ENCODE results near the gene NRAS.

NRAS gene

DNA sequence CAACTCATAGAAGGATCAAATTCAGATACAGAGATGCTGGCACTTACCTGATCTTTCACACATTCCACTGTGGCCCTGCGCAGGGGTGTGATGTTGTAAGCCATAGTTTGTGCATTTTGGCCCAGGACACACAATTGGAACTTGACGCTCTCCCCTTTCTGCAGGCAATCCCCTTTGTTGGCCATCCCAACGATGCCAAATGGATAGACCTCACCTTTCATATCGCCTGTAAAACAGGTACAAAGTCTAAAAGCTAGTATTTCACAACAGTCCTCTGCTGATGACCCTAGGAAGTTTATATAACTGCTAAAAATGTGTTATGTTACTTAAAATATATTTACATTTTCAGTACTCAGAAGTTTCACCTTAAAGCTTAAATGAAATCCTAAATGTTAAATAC, 3.9 kb upstream of the NRAS start:
- no peak overlapping the region for H3K27ac ChIP-seq
- no peak for DNase-seq
- H3K27me3 ChIP-seq (replicated peaks): no peaks in the 10 kb centered on the region
- in situ Hi-C loops (cut with HindIII; ENCODE audit: low pct_ligation_motif_present, low sequenced_read_pairs): no loop called here
- peaks cover 68% of the 10 kb centered on the region for H3K36me3 ChIP-seq (replicated peaks)
- TF ChIP-seq, protein P1, sequence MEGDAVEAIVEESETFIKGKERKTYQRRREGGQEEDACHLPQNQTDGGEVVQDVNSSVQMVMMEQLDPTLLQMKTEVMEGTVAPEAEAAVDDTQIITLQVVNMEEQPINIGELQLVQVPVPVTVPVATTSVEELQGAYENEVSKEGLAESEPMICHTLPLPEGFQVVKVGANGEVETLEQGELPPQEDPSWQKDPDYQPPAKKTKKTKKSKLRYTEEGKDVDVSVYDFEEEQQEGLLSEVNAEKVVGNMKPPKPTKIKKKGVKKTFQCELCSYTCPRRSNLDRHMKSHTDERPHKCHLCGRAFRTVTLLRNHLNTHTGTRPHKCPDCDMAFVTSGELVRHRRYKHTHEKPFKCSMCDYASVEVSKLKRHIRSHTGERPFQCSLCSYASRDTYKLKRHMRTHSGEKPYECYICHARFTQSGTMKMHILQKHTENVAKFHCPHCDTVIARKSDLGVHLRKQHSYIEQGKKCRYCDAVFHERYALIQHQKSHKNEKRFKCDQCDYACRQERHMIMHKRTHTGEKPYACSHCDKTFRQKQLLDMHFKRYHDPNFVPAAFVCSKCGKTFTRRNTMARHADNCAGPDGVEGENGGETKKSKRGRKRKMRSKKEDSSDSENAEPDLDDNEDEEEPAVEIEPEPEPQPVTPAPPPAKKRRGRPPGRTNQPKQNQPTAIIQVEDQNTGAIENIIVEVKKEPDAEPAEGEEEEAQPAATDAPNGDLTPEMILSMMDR (IDR thresholded peaks at IDR 0.05; ENCODE audit: low read depth, low read length, missing control alignments): no peak
- no peak overlapping the region for H3K4me3 ChIP-seq (ENCODE audit: low read depth, low read length)

DNA sequence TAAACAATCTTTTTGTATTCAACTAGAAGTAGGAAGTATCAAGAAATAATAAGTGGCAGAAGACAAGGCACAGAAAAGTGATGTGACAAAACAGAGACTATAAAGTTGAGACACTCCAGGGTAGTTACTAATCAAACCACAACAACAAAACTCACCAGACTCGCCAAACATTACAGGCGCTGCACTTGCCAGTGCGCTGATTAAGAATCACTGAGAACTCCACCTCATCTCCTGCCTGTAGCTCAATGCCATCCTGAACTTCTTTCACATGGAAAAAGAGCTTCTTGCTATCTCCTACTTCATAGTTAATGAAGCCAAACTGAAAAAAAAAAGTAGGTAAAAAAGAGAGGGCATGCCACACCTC, 2.8 kb upstream of the NRAS start:
- Histone ChIP-seq H3K36me3 (replicated peaks) (peaks cover 62% of the 10 kb centered on the region), H3K27ac (peak overlapping the region; percentile 74), H3K27me3 (replicated peaks) (no peaks in the 10 kb centered on the region), H3K4me3 (ENCODE audit: low read depth, low read length) (no peak overlapping the region)
- in situ Hi-C loops (cut with HindIII; ENCODE audit: low pct_ligation_motif_present, low sequenced_read_pairs): no loop called here
- TF ChIP-seq, protein P1 (IDR thresholded peaks at IDR 0.05; ENCODE audit: low read depth, low read length, missing control alignments): no peak
- peak; percentile 51 for DNase-seq

DNA sequence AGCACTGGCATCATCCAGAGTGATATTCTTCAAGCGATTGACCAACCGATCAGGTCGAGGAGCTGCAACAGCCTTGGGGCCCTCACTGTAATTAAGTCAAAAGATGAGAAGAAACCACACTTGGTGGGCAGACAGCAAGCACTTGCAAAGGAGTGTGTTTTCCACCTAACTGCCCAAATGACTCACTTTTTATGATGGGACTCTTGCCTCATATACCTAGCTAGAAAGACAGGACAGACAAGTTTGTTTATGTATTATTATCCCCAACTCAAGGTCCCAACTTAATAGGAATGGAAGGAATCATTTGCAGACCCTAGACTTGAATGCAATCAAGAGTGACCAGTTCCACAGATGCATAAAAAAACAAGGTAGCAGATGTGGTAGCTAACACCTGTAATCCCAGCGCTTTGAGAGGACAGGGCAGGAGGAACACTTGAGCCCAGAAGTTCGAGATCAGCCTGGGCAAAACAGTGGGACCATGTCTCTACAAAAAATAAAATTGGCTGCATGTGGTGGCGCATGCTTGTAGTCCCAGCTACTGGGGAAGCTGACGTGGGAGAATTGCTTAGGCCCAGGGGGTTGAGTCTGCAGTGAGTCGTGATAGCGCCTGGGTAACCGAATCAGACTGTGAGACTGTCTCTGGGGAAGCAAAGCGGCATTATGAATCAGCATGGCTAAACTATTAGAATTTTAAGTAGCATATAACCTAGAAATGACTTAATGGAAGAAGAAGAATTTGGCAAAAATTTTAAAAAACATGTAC, 2.3 kb upstream of the NRAS start:
- Histone ChIP-seq H3K27me3 (replicated peaks) (no peaks in the 10 kb centered on the region), H3K4me3 (ENCODE audit: low read depth, low read length) (no peak overlapping the region), H3K27ac (peak overlapping the region; percentile 74), H3K36me3 (replicated peaks) (peaks cover 60% of the 10 kb centered on the region)
- TF ChIP-seq, protein P1 (IDR thresholded peaks at IDR 0.05; ENCODE audit: low read depth, low read length, missing control alignments): no peak
- in situ Hi-C loops (cut with HindIII; ENCODE audit: low pct_ligation_motif_present, low sequenced_read_pairs): no loop called here
- DNase-seq: peak; percentile 72

DNA sequence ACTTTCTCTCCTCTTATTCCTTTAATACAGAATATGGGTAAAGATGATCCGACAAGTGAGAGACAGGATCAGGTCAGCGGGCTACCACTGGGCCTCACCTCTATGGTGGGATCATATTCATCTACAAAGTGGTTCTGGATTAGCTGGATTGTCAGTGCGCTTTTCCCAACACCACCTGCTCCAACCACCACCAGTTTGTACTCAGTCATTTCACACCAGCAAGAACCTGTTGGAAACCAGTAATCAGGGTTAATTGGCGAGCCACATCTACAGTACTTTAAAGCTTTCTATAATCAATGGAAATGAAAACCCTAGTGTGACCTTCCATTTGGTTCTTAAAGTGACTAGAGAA, 643 bp downstream of the NRAS start:
- TF ChIP-seq, protein P1 (IDR thresholded peaks at IDR 0.05; ENCODE audit: low read depth, low read length, missing control alignments): no peak

DNA sequence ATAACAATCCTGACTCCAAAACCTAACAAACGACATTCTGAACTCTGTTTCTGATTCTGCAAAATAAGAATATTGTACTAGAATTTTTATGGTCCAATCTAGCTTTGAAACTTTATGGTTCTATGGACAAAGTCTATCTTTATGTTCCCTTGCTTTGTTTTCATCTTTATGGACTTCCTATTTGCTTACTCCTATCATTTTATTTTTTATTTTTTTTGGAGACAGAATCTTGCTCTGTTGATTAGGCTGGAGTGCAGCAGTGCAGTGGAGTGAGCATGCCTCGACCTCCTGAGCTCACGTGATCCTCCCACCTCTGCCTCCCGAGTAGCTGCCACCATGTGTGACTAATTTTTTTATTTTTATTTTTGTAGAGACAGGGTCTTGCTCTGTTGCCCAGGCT, 3.6 kb downstream of the NRAS start:
- Histone ChIP-seq H3K4me3 (ENCODE audit: low read depth, low read length) (no peak overlapping the region), H3K36me3 (replicated peaks) (peaks cover 61% of the 10 kb centered on the region), H3K27me3 (replicated peaks) (no peaks in the 10 kb centered on the region), H3K27ac (no peak overlapping the region)
- in situ Hi-C loops (cut with HindIII; ENCODE audit: low pct_ligation_motif_present, low sequenced_read_pairs): no loop called here
- no peak for DNase-seq
- TF ChIP-seq, protein P1 (IDR thresholded peaks at IDR 0.05; ENCODE audit: low read depth, low read length, missing control alignments): no peak

More for the DNA sequence above, 643 bp downstream of the NRAS start:
- Histone ChIP-seq H3K27ac (peak overlapping the region; percentile 98), H3K27me3 (replicated peaks) (no peaks in the 10 kb centered on the region), H3K36me3 (replicated peaks) (peaks cover 63% of the 10 kb centered on the region), H3K4me3 (ENCODE audit: low read depth, low read length) (peak overlapping the region; percentile 98)
- in situ Hi-C loops (cut with HindIII; ENCODE audit: low pct_ligation_motif_present, low sequenced_read_pairs): no loop called here
- DNase-seq: no peak

DNA sequence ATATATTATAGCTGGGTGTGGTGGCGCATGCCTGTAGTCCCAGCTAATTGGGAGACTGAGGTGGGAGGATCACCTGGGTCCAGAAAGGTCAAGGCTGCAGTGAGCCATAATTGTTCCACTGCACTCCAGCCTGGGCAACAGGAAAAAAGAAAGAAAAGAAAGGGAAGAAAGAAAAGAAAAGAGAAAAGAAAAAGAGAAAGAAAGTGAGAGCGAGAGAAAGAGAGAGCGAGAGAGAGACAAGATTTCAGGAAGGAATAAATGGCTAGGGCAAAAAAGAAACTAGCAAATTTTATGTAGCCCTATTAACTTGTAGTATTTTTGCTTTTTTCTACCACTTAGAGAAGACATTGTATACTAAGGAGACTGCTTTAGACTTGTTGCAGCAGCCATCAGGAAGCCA, 6.2 kb downstream of the NRAS start:
- no peak for DNase-seq
- no peak overlapping the region for H3K27ac ChIP-seq
- H3K36me3 ChIP-seq (replicated peaks): peaks cover 79% of the 10 kb centered on the region
- TF ChIP-seq, protein P1 (IDR thresholded peaks at IDR 0.05; ENCODE audit: low read depth, low read length, missing control alignments): no peak
- in situ Hi-C loops (cut with HindIII; ENCODE audit: low pct_ligation_motif_present, low sequenced_read_pairs): no loop called here
- no peaks in the 10 kb centered on the region for H3K27me3 ChIP-seq (replicated peaks)
- H3K4me3 ChIP-seq (ENCODE audit: low read depth, low read length): no peak overlapping the region

Measured in brain microvascular endothelial cell (primary cell).